Measurements from ENCODE around the gene CLCN7.

DNA sequence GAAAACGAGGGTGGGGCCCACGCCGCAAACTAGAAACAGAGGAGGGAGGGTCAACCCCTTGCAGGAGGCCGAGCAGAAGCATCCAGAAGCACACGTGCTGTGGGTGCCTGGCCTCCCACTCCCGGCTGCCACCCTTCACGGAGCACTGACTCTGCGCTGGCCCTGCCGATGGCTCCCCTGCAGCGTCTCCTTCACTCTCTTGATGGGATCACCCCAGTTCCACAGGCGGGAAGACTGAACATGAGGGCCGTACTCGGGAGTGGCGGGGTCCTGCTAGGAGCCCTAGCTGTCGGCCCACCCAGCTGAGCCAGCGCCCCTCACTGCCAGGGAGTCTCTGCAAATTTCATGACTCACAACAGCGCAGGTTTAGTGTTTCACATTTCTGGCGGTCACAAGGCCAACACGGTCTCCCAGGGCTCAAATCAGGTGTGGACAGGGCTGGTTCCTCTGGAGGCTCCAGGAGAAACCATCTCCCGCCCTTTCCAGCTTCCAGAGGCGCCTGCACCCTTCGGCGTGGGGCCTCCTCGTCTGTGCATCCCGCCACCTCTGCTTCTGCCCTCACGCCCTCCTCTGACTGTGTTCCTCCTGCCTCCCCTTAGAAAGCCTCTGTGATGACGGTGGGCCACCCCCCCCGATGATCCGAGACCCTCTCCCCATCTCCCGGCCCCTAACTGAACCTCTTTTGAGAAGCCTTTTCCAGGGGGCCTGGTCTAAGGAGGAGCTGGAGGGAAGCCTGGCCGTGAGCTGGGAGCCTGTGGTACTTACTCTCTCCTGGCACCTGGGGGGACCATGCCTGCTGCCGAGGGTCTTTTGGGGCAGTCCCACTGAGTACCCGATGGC lies 11.9 kb upstream of the CLCN7 start:
- TF ChIP-seq, protein P1, sequence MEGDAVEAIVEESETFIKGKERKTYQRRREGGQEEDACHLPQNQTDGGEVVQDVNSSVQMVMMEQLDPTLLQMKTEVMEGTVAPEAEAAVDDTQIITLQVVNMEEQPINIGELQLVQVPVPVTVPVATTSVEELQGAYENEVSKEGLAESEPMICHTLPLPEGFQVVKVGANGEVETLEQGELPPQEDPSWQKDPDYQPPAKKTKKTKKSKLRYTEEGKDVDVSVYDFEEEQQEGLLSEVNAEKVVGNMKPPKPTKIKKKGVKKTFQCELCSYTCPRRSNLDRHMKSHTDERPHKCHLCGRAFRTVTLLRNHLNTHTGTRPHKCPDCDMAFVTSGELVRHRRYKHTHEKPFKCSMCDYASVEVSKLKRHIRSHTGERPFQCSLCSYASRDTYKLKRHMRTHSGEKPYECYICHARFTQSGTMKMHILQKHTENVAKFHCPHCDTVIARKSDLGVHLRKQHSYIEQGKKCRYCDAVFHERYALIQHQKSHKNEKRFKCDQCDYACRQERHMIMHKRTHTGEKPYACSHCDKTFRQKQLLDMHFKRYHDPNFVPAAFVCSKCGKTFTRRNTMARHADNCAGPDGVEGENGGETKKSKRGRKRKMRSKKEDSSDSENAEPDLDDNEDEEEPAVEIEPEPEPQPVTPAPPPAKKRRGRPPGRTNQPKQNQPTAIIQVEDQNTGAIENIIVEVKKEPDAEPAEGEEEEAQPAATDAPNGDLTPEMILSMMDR (conservative IDR thresholded peaks at IDR 0.05; ENCODE audit: low read depth in 2 of 2): no peak
- TF ChIP-seq EZH2phosphoT487 (IDR thresholded peaks at IDR 0.05; ENCODE audit: unreplicated experiment): no peak
- TF ChIP-seq, protein P2, sequence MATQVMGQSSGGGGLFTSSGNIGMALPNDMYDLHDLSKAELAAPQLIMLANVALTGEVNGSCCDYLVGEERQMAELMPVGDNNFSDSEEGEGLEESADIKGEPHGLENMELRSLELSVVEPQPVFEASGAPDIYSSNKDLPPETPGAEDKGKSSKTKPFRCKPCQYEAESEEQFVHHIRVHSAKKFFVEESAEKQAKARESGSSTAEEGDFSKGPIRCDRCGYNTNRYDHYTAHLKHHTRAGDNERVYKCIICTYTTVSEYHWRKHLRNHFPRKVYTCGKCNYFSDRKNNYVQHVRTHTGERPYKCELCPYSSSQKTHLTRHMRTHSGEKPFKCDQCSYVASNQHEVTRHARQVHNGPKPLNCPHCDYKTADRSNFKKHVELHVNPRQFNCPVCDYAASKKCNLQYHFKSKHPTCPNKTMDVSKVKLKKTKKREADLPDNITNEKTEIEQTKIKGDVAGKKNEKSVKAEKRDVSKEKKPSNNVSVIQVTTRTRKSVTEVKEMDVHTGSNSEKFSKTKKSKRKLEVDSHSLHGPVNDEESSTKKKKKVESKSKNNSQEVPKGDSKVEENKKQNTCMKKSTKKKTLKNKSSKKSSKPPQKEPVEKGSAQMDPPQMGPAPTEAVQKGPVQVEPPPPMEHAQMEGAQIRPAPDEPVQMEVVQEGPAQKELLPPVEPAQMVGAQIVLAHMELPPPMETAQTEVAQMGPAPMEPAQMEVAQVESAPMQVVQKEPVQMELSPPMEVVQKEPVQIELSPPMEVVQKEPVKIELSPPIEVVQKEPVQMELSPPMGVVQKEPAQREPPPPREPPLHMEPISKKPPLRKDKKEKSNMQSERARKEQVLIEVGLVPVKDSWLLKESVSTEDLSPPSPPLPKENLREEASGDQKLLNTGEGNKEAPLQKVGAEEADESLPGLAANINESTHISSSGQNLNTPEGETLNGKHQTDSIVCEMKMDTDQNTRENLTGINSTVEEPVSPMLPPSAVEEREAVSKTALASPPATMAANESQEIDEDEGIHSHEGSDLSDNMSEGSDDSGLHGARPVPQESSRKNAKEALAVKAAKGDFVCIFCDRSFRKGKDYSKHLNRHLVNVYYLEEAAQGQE (IDR thresholded peaks at IDR 0.05; ENCODE audit: unreplicated experiment): no peak
- TF ChIP-seq EZH2 (IDR thresholded peaks at IDR 0.05; ENCODE audit: low read depth, unreplicated experiment): no peak
- TF ChIP-seq POLR2AphosphoS5 (IDR thresholded peaks at IDR 0.05; ENCODE audit: low read depth): no peak
- TF ChIP-seq CREB1 (CRISPR knock-in tag; IDR thresholded peaks at IDR 0.05; ENCODE audit: low read depth): no peak
- TF ChIP-seq, protein P3, sequence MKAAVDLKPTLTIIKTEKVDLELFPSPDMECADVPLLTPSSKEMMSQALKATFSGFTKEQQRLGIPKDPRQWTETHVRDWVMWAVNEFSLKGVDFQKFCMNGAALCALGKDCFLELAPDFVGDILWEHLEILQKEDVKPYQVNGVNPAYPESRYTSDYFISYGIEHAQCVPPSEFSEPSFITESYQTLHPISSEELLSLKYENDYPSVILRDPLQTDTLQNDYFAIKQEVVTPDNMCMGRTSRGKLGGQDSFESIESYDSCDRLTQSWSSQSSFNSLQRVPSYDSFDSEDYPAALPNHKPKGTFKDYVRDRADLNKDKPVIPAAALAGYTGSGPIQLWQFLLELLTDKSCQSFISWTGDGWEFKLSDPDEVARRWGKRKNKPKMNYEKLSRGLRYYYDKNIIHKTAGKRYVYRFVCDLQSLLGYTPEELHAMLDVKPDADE (IDR thresholded peaks at IDR 0.05): no peak
- TF ChIP-seq JUNB (IDR thresholded peaks at IDR 0.05; ENCODE audit: unreplicated experiment): no peak
- TF ChIP-seq ZNF114 (CRISPR knock-in tag; IDR thresholded peaks at IDR 0.05): no peak
- no peak for TF ChIP-seq NANOG (IDR thresholded peaks at IDR 0.05; ENCODE audit: borderline replicate concordance)
- TF ChIP-seq ZNF331 (CRISPR knock-in tag; IDR thresholded peaks at IDR 0.05; ENCODE audit: low read depth): no peak
- TF ChIP-seq, protein P4, sequence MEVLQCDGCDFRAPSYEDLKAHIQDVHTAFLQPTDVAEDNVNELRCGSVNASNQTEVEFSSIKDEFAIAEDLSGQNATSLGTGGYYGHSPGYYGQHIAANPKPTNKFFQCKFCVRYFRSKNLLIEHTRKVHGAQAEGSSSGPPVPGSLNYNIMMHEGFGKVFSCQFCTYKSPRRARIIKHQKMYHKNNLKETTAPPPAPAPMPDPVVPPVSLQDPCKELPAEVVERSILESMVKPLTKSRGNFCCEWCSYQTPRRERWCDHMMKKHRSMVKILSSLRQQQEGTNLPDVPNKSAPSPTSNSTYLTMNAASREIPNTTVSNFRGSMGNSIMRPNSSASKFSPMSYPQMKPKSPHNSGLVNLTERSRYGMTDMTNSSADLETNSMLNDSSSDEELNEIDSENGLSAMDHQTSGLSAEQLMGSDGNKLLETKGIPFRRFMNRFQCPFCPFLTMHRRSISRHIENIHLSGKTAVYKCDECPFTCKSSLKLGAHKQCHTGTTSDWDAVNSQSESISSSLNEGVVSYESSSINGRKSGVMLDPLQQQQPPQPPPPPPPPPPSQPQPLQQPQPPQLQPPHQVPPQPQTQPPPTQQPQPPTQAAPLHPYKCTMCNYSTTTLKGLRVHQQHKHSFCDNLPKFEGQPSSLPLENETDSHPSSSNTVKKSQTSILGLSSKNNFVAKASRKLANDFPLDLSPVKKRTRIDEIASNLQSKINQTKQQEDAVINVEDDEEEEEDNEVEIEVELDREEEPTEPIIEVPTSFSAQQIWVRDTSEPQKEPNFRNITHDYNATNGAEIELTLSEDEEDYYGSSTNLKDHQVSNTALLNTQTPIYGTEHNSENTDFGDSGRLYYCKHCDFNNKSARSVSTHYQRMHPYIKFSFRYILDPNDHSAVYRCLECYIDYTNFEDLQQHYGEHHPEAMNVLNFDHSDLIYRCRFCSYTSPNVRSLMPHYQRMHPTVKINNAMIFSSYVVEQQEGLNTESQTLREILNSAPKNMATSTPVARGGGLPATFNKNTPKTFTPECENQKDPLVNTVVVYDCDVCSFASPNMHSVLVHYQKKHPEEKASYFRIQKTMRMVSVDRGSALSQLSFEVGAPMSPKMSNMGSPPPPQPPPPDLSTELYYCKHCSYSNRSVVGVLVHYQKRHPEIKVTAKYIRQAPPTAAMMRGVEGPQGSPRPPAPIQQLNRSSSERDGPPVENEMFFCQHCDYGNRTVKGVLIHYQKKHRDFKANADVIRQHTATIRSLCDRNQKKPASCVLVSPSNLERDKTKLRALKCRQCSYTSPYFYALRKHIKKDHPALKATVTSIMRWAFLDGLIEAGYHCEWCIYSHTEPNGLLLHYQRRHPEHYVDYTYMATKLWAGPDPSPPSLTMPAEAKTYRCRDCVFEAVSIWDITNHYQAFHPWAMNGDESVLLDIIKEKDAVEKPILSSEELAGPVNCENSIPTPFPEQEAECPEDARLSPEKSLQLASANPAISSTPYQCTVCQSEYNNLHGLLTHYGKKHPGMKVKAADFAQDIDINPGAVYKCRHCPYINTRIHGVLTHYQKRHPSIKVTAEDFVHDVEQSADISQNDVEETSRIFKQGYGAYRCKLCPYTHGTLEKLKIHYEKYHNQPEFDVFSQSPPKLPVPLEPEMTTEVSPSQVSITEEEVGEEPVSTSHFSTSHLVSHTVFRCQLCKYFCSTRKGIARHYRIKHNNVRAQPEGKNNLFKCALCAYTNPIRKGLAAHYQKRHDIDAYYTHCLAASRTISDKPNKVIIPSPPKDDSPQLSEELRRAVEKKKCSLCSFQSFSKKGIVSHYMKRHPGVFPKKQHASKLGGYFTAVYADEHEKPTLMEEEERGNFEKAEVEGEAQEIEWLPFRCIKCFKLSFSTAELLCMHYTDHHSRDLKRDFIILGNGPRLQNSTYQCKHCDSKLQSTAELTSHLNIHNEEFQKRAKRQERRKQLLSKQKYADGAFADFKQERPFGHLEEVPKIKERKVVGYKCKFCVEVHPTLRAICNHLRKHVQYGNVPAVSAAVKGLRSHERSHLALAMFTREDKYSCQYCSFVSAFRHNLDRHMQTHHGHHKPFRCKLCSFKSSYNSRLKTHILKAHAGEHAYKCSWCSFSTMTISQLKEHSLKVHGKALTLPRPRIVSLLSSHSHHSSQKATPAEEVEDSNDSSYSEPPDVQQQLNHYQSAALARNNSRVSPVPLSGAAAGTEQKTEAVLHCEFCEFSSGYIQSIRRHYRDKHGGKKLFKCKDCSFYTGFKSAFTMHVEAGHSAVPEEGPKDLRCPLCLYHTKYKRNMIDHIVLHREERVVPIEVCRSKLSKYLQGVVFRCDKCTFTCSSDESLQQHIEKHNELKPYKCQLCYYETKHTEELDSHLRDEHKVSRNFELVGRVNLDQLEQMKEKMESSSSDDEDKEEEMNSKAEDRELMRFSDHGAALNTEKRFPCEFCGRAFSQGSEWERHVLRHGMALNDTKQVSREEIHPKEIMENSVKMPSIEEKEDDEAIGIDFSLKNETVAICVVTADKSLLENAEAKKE (CRISPR knock-in tag; IDR thresholded peaks at IDR 0.05): no peak
- TF ChIP-seq STAT1 (IDR thresholded peaks at IDR 0.05; ENCODE audit: unreplicated experiment): no peak

Measured in GM23338 (cell line).